Prostate gland (tissue), 2 donors: ENCODE results near the gene IMPACT.

Experiments
- POLR2A ChIP-seq: fragments of 450-650 bp; IDR thresholded peaks from one replicate; pipeline ENCODE4 v1.6.1; 2016; ENCODE audit warnings: antibody characterized with exemption, mild to moderate bottlenecking
- TF ChIP-seq, protein P1 (sequence below), 4 experiments: fragments of 200-600 bp in 2 of 4; fragments of 450-650 bp in 2 of 4; sonication (generic) in 2 of 4; IDR thresholded peaks; 1 replicate in 3 of 4; 2 replicates in 1 of 4; pipeline ENCODE4 v1.5.1; 2016 to 2019; ENCODE audit warnings: antibody characterized with exemption in 4 of 4, mild to moderate bottlenecking in 2 of 4, moderate library complexity in 2 of 4

DNA sequence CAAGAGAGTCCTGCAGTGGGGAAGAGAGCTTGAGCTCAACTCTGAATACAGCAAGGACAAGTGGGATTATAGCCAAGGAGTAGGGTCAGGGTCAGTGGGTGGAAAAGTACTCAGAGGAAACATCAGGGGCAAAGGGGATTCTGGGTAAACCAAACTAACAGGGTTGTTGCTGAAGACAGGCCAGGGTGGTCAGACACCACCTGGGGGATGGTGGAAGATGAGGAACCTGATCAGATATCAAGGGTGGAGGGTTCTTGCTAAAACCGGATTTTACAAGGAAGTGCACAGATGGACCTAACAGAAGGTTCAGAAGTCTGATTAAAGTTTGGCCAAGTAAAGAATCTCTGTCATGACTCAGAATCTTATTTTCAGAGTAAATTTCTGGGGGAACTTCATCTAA, 45.3 kb upstream of the IMPACT start:
- TF ChIP-seq, protein P1, sequence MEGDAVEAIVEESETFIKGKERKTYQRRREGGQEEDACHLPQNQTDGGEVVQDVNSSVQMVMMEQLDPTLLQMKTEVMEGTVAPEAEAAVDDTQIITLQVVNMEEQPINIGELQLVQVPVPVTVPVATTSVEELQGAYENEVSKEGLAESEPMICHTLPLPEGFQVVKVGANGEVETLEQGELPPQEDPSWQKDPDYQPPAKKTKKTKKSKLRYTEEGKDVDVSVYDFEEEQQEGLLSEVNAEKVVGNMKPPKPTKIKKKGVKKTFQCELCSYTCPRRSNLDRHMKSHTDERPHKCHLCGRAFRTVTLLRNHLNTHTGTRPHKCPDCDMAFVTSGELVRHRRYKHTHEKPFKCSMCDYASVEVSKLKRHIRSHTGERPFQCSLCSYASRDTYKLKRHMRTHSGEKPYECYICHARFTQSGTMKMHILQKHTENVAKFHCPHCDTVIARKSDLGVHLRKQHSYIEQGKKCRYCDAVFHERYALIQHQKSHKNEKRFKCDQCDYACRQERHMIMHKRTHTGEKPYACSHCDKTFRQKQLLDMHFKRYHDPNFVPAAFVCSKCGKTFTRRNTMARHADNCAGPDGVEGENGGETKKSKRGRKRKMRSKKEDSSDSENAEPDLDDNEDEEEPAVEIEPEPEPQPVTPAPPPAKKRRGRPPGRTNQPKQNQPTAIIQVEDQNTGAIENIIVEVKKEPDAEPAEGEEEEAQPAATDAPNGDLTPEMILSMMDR (IDR thresholded peaks at IDR 0.05) = no peak
- no peak for TF ChIP-seq POLR2A
